ENCODE data around the gene LENEP.

DNA sequence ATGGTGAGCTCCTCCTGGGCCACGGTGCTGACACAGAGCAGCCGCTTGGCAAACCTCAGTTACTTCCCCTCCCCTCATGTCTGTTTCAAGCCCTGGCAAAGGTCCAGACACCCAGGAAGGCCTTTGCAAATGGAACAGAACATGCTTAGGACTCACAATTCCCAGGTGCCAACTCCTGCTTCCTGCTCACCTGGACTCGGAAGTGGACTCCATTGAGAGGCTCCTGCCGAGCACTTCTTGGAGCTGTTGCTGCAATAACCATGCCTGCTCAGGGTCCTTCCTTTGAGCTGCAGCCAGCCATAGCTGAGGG is 29.5 kb downstream of the LENEP start:
- TF ChIP-seq, protein P1, sequence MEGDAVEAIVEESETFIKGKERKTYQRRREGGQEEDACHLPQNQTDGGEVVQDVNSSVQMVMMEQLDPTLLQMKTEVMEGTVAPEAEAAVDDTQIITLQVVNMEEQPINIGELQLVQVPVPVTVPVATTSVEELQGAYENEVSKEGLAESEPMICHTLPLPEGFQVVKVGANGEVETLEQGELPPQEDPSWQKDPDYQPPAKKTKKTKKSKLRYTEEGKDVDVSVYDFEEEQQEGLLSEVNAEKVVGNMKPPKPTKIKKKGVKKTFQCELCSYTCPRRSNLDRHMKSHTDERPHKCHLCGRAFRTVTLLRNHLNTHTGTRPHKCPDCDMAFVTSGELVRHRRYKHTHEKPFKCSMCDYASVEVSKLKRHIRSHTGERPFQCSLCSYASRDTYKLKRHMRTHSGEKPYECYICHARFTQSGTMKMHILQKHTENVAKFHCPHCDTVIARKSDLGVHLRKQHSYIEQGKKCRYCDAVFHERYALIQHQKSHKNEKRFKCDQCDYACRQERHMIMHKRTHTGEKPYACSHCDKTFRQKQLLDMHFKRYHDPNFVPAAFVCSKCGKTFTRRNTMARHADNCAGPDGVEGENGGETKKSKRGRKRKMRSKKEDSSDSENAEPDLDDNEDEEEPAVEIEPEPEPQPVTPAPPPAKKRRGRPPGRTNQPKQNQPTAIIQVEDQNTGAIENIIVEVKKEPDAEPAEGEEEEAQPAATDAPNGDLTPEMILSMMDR (IDR thresholded peaks at IDR 0.05) = no peak
- TF ChIP-seq TFCP2L1 (CRISPR knock-in tag; IDR thresholded peaks at IDR 0.05) = no peak
- no peak for TF ChIP-seq POLR2A (IDR thresholded peaks at IDR 0.05; ENCODE audit: low read length)
- TF ChIP-seq, protein P2, sequence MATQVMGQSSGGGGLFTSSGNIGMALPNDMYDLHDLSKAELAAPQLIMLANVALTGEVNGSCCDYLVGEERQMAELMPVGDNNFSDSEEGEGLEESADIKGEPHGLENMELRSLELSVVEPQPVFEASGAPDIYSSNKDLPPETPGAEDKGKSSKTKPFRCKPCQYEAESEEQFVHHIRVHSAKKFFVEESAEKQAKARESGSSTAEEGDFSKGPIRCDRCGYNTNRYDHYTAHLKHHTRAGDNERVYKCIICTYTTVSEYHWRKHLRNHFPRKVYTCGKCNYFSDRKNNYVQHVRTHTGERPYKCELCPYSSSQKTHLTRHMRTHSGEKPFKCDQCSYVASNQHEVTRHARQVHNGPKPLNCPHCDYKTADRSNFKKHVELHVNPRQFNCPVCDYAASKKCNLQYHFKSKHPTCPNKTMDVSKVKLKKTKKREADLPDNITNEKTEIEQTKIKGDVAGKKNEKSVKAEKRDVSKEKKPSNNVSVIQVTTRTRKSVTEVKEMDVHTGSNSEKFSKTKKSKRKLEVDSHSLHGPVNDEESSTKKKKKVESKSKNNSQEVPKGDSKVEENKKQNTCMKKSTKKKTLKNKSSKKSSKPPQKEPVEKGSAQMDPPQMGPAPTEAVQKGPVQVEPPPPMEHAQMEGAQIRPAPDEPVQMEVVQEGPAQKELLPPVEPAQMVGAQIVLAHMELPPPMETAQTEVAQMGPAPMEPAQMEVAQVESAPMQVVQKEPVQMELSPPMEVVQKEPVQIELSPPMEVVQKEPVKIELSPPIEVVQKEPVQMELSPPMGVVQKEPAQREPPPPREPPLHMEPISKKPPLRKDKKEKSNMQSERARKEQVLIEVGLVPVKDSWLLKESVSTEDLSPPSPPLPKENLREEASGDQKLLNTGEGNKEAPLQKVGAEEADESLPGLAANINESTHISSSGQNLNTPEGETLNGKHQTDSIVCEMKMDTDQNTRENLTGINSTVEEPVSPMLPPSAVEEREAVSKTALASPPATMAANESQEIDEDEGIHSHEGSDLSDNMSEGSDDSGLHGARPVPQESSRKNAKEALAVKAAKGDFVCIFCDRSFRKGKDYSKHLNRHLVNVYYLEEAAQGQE (IDR thresholded peaks at IDR 0.05) = no peak
- no peak for TF ChIP-seq NPAS2 (CRISPR knock-in tag; IDR thresholded peaks at IDR 0.05; ENCODE audit: borderline replicate concordance)
- no peak for TF ChIP-seq RAD21 (conservative IDR thresholded peaks at IDR 0.05 in 1 of 2, IDR thresholded peaks at IDR 0.05 in 1 of 2)
- no peak for TF ChIP-seq RFX5 (IDR thresholded peaks at IDR 0.05)
- no peak for TF ChIP-seq RNF2 (IDR thresholded peaks at IDR 0.05; ENCODE audit: borderline replicate concordance, low read depth)
- TF ChIP-seq EP300 (IDR thresholded peaks at IDR 0.05) = no peak
- TF ChIP-seq MAX (IDR thresholded peaks at IDR 0.05) = no peak
- no peak for TF ChIP-seq PHF8 (IDR thresholded peaks at IDR 0.05; ENCODE audit: borderline replicate concordance, low read depth)

Measured in A549 (cell line).